ENCODE data around the gene CES3.

The CES3 gene

GRCh38 chr16:67009158-67009557 is 48.1 kb downstream of the CES3 start:
- no peak for DNase-seq (ENCODE audit: low spot score)

- DNase-seq (ENCODE audit: low spot score) = no peak
Observed at GRCh38 chr16:67011274-67011673, 50.2 kb downstream of the CES3 start.

GRCh38 chr16:67013233-67013822 is 52.3 kb downstream of the CES3 start:
- DNase-seq (ENCODE audit: low spot score) = peak; percentile 38

- peak; percentile 25 for DNase-seq (ENCODE audit: low spot score)
Observed at GRCh38 chr16:67013823-67014633, 53.0 kb downstream of the CES3 start.

GRCh38 chr16:67014634-67015312 is 53.7 kb downstream of the CES3 start:
- DNase-seq (ENCODE audit: low spot score) = no peak

- no peak for DNase-seq (ENCODE audit: low spot score)
Observed at GRCh38 chr16:67015313-67015731, 54.3 kb downstream of the CES3 start.

- no peak for DNase-seq (ENCODE audit: low spot score)
Observed at GRCh38 chr16:67016143-67016542, 55.1 kb downstream of the CES3 start.

GRCh38 chr16:67016681-67017420 is 55.8 kb downstream of the CES3 start:
- no peak for DNase-seq (ENCODE audit: low spot score)

- DNase-seq (ENCODE audit: low spot score) = no peak
Observed at GRCh38 chr16:67017421-67017750, 56.3 kb downstream of the CES3 start.

GRCh38 chr16:67017810-67018488 is 56.9 kb downstream of the CES3 start:
- DNase-seq (ENCODE audit: low spot score) = peak; percentile 59

GRCh38 chr16:67019171-67019570 is 58.1 kb downstream of the CES3 start:
- DNase-seq (ENCODE audit: low spot score) = no peak

GRCh38 chr16:67021321-67021720 is 60.3 kb downstream of the CES3 start:
- no peak for DNase-seq (ENCODE audit: low spot score)

GRCh38 chr16:67022531-67023214 is 61.6 kb downstream of the CES3 start:
- no peak for DNase-seq (ENCODE audit: low spot score)

GRCh38 chr16:67023689-67024088 is 62.6 kb downstream of the CES3 start:
- no peak for DNase-seq (ENCODE audit: low spot score)
